GM10248 (cell line): ENCODE results near the gene SEMA7A.

Source experiments
- CTCF ChIA-PET: fragments of 300-600 bp; sonication (Branson Sonifier 250); formaldehyde crosslinking; extraction: SDS; loops from one replicate; lab custom pipeline; 2021; ENCODE audit warnings: antibody characterized with exemption; lab: Yijun Ruan, JAX
- POLR2A ChIA-PET: fragments of 350-650 bp; sonication (Branson Sonifier 250); formaldehyde crosslinking; extraction: SDS; loops from one replicate; lab custom pipeline; 2020; ENCODE audit warnings: antibody characterized with exemption; lab: Yijun Ruan, JAX
- DNase-seq: peaks from one replicate; pipeline ENCODE4 v3.0.0; 2012; ENCODE audit errors: extremely low spot score
- TF ChIP-seq, protein P1 (sequence below): IDR thresholded peaks from 2 replicates; pipeline ENCODE4 v1.5.1; 2012; ENCODE audit warnings: mild to moderate bottlenecking, low read depth; ENCODE audit errors: extremely low read depth, missing control alignments, control extremely low read depth

SEMA7A gene

DNA sequence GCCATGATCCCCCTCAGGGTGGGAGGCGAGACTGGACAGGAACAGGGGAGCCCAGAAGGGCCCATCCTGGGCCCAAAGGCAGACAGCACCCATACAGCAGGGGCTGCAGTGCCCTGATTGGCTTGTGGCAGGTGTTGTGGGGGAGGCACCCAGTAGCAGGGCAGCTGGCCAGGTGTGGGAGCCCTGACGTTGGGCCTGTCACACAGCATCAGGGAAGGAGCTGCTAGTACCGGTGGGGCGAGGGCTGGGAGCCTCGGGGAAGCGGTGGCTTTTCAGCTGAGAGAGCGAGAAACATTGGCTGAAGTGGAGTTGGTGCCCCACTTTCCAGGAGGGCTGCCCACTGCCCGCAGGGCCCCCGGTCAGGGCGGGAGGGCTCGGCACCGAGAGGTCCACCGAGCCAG lies 46.6 kb downstream of the SEMA7A start:
- TF ChIP-seq, protein P1, sequence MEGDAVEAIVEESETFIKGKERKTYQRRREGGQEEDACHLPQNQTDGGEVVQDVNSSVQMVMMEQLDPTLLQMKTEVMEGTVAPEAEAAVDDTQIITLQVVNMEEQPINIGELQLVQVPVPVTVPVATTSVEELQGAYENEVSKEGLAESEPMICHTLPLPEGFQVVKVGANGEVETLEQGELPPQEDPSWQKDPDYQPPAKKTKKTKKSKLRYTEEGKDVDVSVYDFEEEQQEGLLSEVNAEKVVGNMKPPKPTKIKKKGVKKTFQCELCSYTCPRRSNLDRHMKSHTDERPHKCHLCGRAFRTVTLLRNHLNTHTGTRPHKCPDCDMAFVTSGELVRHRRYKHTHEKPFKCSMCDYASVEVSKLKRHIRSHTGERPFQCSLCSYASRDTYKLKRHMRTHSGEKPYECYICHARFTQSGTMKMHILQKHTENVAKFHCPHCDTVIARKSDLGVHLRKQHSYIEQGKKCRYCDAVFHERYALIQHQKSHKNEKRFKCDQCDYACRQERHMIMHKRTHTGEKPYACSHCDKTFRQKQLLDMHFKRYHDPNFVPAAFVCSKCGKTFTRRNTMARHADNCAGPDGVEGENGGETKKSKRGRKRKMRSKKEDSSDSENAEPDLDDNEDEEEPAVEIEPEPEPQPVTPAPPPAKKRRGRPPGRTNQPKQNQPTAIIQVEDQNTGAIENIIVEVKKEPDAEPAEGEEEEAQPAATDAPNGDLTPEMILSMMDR = no peak
- CTCF ChIA-PET = interaction anchor here (6.8 to 22.3 kb wide), 3 partner anchors 8 to 49 kb away, joined by 95 to 827 read pairs (median 160); partner anchors contain the start of gene SEMA7A
- peak; percentile 66 for DNase-seq
- POLR2A ChIA-PET = no interaction called here

DNA sequence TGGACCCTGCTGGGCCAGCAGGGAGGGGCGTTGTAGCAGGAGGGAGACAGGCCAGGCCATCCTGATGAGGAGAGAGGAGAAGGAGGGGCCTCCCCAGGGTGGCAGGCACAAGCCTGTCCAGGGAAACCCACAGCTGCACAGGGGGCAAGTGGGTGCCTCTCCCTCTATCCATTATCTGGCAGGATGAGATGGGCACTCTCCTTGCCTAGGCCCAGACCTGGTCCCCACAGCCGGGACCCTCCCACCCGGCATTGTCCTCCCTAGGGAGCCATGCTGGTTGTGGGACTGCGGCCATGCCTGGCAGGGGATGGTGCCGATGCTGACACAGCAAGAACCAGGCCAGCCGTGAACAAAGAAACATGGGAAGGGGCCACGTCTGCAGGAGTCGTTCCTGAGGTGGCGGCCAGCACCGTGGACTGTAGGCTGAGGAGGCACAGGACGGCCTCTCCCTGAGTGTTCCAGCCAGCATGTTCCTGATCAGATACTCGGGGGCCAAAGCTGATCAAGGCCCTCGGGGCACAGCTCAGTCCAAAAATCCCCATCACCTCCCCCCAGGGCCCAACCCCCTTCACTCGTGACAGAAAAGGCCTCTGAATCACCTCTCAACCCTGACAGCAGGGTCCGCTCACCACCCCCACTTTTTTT lies 47.1 kb downstream of the SEMA7A start:
- no peak for DNase-seq
- POLR2A ChIA-PET = no interaction called here
- CTCF ChIA-PET = interaction anchor here (2.8 to 22.3 kb wide), 4 partner anchors 8 to 50 kb away, joined by 20 to 827 read pairs (median 128); partner anchors contain the start of gene SEMA7A
- TF ChIP-seq, protein P1 = no peak

DNA sequence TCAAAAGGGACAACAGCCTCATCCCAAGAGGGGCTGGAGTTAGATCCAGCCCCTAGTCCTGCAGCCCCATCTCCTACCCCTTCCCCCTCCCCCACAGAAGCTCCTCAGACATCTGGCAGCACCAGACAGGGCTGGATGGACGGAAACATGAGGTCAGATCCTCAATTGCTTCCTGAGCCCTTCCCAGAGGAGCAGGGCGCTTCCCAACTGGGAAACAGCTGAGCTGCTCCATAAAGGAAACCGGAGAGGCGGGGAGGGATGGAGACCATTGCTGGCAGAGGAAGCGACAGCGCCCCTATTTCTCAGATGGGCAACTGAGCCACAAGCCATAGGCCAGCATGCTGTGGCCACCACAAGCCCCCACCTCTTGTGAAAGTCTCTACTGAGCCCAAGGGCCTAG lies 48.0 kb downstream of the SEMA7A start:
- POLR2A ChIA-PET = interaction anchor here (1.0 to 2.6 kb wide), 6 partner anchors 8 to 57 kb away, joined by 3 to 19 read pairs (median 6); no protein-coding TSS in a partner anchor
- CTCF ChIA-PET = interaction anchor here (0.9 to 22.3 kb wide), 9 partner anchors 9 to 245 kb away, joined by 3 to 827 read pairs (median 8); partner anchors contain the start of gene SEMA7A
- no peak for DNase-seq
- TF ChIP-seq, protein P1 = no peak

DNA sequence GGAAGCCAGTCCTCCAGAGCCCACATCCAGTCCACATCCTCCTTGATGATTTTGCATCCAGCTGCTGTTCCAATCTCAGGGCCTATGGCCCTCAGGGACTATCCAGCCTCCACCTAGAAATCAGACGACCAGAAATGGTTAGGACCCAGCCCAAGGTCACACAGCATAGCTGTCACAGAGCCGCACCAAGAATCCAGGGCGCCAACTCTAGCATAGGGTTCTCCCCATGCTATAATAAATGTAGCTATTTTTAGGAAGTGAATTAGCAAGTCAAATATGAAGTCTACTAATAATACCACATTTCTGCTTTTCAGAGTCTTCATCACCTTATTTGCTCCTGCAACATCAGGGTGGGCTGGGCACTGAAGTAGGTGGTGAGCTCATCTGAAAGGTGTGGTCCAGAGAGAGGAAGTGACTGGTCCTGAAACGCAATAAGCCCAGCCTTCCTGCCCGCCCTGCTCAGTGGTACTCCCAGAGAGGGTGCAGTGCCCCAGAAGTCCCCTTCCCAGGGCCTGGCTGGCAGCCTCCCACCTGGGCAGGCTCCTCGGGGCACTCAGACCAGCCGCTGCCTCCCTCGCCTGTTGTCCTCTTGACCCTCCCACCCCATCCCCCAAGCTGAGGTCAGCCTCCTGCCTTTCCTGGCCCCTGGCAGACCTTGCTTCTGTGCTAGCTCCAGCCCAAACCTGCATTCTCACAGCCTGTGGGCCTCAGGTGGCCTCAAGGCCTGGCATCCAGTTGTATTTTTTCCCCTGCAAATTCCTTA lies 48.7 kb downstream of the SEMA7A start:
- POLR2A ChIA-PET = interaction anchor here (0.5 to 2.6 kb wide), 9 partner anchors 9 to 58 kb away, joined by 3 to 19 read pairs (median 4); no protein-coding TSS in a partner anchor
- DNase-seq = peak; percentile 85
- CTCF ChIA-PET = interaction anchor here (0.9 to 22.3 kb wide), 13 partner anchors 9 to 517 kb away, joined by 3 to 827 read pairs (median 6); partner anchors contain the start of gene SEMA7A

DNA sequence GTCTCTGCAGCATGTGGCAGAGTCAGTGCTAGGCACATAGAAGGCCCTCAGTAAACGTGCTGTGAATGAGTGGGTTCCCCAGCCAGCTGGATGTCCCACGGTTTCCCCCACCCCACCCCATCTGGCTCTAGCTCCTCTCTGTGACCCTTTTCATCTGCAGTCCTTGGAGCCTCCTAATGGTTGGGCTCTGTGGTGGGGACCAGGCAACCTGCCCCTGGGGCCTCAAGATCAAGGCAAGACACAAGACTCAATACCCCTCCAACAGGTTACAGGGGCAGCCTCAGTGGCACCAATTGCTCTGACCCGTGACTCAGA lies 49.2 kb downstream of the SEMA7A start:
- no peak for DNase-seq
- ChIA-PET POLR2A (interaction anchor here (0.5 to 2.6 kb wide), 9 partner anchors 9 to 58 kb away, joined by 3 to 19 read pairs (median 4); no protein-coding TSS in a partner anchor), CTCF (interaction anchor here (0.9 to 22.3 kb wide), 13 partner anchors 8 to 517 kb away, joined by 3 to 827 read pairs (median 6); partner anchors contain the start of gene SEMA7A)
- TF ChIP-seq, protein P1 = no peak

More for the DNA sequence above, 48.7 kb downstream of the SEMA7A start:
- TF ChIP-seq, protein P1 = no peak
